H9 (cell line): ENCODE results near the gene LPP. TPM values are rescaled to one million over a fixed set of nuclear protein-coding genes. Genes with fewer than 3 reads are reported as not detected.

Source experiments
- DNase-seq: peaks from one replicate; pipeline ENCODE4 v3.0.0-alpha.2; 2017
- H2AFZ ChIP-seq: one replicate; pipeline ENCODE4 v1.6.1; 2013; ENCODE audit warnings: mild to moderate bottlenecking, low read length, control low read depth, moderate library complexity
- H2AK5ac ChIP-seq: 2 replicates; pipeline ENCODE4 v1.6.1; 2013; ENCODE audit warnings: low read length, control low read depth, mixed read lengths; ENCODE audit not compliant: insufficient read length
- H2BK120ac ChIP-seq: one replicate; pipeline ENCODE4 v1.6.1; 2013; ENCODE audit warnings: low read depth, mild to moderate bottlenecking, low read length, control low read depth, inconsistent platforms; ENCODE audit not compliant: poor library complexity, severe bottlenecking
- H2BK12ac ChIP-seq: 2 replicates; pipeline ENCODE4 v1.6.1; 2013; ENCODE audit warnings: low read length, control low read depth, mixed read lengths, low read depth; ENCODE audit not compliant: insufficient read length
- H2BK15ac ChIP-seq: 2 replicates; pipeline ENCODE4 v1.6.1; 2013; ENCODE audit warnings: low read depth, low read length, control low read depth
- H2BK20ac ChIP-seq: one replicate; pipeline ENCODE4 v1.6.1; 2013; ENCODE audit warnings: low read depth, mild to moderate bottlenecking, low read length, control low read depth, inconsistent platforms; ENCODE audit not compliant: poor library complexity, severe bottlenecking
- H2BK5ac ChIP-seq: 2 replicates; pipeline ENCODE4 v1.6.1; 2013; ENCODE audit warnings: low read length, control low read depth, mixed read lengths; ENCODE audit not compliant: insufficient read length
- H3K14ac ChIP-seq: 2 replicates; pipeline ENCODE4 v1.6.1; 2013; ENCODE audit warnings: low read length, control low read depth; ENCODE audit not compliant: insufficient read depth
- H3K18ac ChIP-seq: 2 replicates; pipeline ENCODE4 v1.6.1; 2013; ENCODE audit warnings: low read depth, mild to moderate bottlenecking, mixed read lengths, low read length, control low read depth; ENCODE audit not compliant: insufficient read length
- H3K23ac ChIP-seq: 2 replicates; pipeline ENCODE4 v1.6.1; 2013; ENCODE audit warnings: low read length, control low read depth, mixed read lengths, low read depth; ENCODE audit not compliant: insufficient read length
- H3K23me2 ChIP-seq: 2 replicates; pipeline ENCODE4 v1.6.1; 2013; ENCODE audit warnings: low read depth, mild to moderate bottlenecking, mixed read lengths, low read length, control low read depth; ENCODE audit not compliant: insufficient read length, poor library complexity, severe bottlenecking
- H3K27ac ChIP-seq: 2 replicates; pipeline ENCODE4 v1.5.1; 2013; ENCODE audit warnings: low read length, control low read depth, mixed read lengths, low read depth; ENCODE audit not compliant: insufficient read length
- H3K27me3 ChIP-seq: 2 replicates; pipeline ENCODE4 v1.6.1; 2013; ENCODE audit warnings: low read length, control low read depth, inconsistent platforms; ENCODE audit not compliant: insufficient read depth
- H3K4ac ChIP-seq: 2 replicates; pipeline ENCODE4 v1.6.1; 2013; ENCODE audit warnings: low read depth, mild to moderate bottlenecking, control low read depth, inconsistent platforms, low read length, moderate library complexity
- H3K4me1 ChIP-seq: 2 replicates; pipeline ENCODE4 v1.6.1; 2013; ENCODE audit warnings: low read length, control low read depth, inconsistent platforms; ENCODE audit not compliant: insufficient read depth
- H3K4me2 ChIP-seq: 2 replicates; pipeline ENCODE4 v1.6.1; 2013; ENCODE audit warnings: low read length, control low read depth, mixed read lengths; ENCODE audit not compliant: insufficient read length, insufficient read depth
- H3K56ac ChIP-seq: 2 replicates; pipeline ENCODE4 v1.6.1; 2013; ENCODE audit warnings: low read depth, mild to moderate bottlenecking, mixed read lengths, low read length, control low read depth; ENCODE audit not compliant: insufficient read length
- H3K79me1 ChIP-seq: 2 replicates; pipeline ENCODE4 v1.6.1; 2013; ENCODE audit warnings: low read depth, mild to moderate bottlenecking, moderate library complexity, low read length, control low read depth, inconsistent platforms; ENCODE audit not compliant: insufficient read depth, poor library complexity, severe bottlenecking
- H3K79me2 ChIP-seq: 2 replicates; pipeline ENCODE4 v1.6.1; 2013; ENCODE audit warnings: low read length, control low read depth, inconsistent platforms; ENCODE audit not compliant: insufficient read depth
- H3K9ac ChIP-seq: 2 replicates; pipeline ENCODE4 v1.6.1; 2013; ENCODE audit warnings: low read length, control low read depth, mixed read lengths; ENCODE audit not compliant: insufficient read length; ENCODE audit errors: extremely low read depth
- H3K9me3 ChIP-seq: one replicate; pipeline ENCODE4 v1.6.1; 2013; ENCODE audit warnings: low read depth, low read length, inconsistent platforms; ENCODE audit not compliant: control insufficient read depth
- H3T11ph ChIP-seq: one replicate; pipeline ENCODE4 v1.6.1; 2013; ENCODE audit warnings: mild to moderate bottlenecking, low read length, control low read depth, inconsistent platforms
- H4K20me1 ChIP-seq: one replicate; pipeline ENCODE4 v1.6.1; 2013; ENCODE audit not compliant: control insufficient read depth, insufficient read length, insufficient read depth
- H4K5ac ChIP-seq: 2 replicates; pipeline ENCODE4 v1.6.1; 2013; ENCODE audit warnings: low read depth, mild to moderate bottlenecking, mixed read lengths, low read length, control low read depth; ENCODE audit not compliant: insufficient read length
- H4K8ac ChIP-seq: replicated peaks from 2 replicates; pipeline ENCODE4 v1.6.1; 2013; ENCODE audit warnings: low read length, control low read depth, mixed read lengths, low read depth; ENCODE audit not compliant: insufficient read length
- H4K91ac ChIP-seq: 2 replicates; pipeline ENCODE4 v1.6.1; 2013; ENCODE audit warnings: low read depth, mild to moderate bottlenecking, moderate library complexity, mixed read lengths, low read length, control low read depth; ENCODE audit not compliant: insufficient read length
- H3K27ac Mint-ChIP-seq, 3 experiments: 2 replicates in 2 of 3; 3 replicates in 1 of 3; pipeline ENCODE4 v1.8.0; 2020 to 2021; ENCODE audit warnings: mixed read lengths in 3 of 3, mild to moderate bottlenecking in 1 of 3, moderate library complexity in 1 of 3
- H3K27me3 Mint-ChIP-seq: 2 replicates; pipeline ENCODE4 v1.8.0; 2021; ENCODE audit warnings: low read depth, mild to moderate bottlenecking, moderate library complexity, mixed read lengths
- H3K36me3 Mint-ChIP-seq, 3 experiments: 2 replicates in 2 of 3; 3 replicates in 1 of 3; pipeline ENCODE4 v1.8.0; 2020 to 2021; ENCODE audit warnings: low read depth in 3 of 3, mixed read lengths in 3 of 3; ENCODE audit not compliant: insufficient read depth in 1 of 3
- H3K4me1 Mint-ChIP-seq, 2 experiments: 2 replicates each; pipeline ENCODE4 v1.8.0; 2020; ENCODE audit warnings: mixed read lengths in 2 of 2
- H3K4me3 Mint-ChIP-seq, 2 experiments: 2 replicates in 1 of 2; 3 replicates in 1 of 2; pipeline ENCODE4 v1.8.0; 2020 to 2021; ENCODE audit warnings: mild to moderate bottlenecking in 2 of 2, mixed read lengths in 2 of 2, moderate library complexity in 1 of 2
- H3K9me3 Mint-ChIP-seq, 2 experiments: 2 replicates in 1 of 2; 3 replicates in 1 of 2; pipeline ENCODE4 v1.8.0; 2020; ENCODE audit warnings: mild to moderate bottlenecking in 2 of 2, mixed read lengths in 2 of 2, moderate library complexity in 1 of 2
- CTCF ChIP-seq: fragments of 200-600 bp; sonication (generic); conservative IDR thresholded peaks from 3 replicates; pipeline ENCODE4 v1.8.0; 2021; ENCODE audit warnings: antibody characterized with exemption, mild to moderate bottlenecking
- WGBS: extraction: QIAGEN DNeasy Blood & Tissue Kit; methylation state at CpG from one replicate; pipeline ENCODE4 v1.1.7; 2013; ENCODE audit warnings: missing lambda C conversion rate, low lambda C conversion rate, mixed read lengths; ENCODE audit not compliant: insufficient read length; ENCODE audit errors: extremely low coverage; 5-methylcytosine and 5-hydroxymethylcytosine counted together
- total RNA-seq: library from RNA; stranded (reverse); gene quantifications from 2 replicates; pipeline ENCODE4 v1.2.1, GENCODE V29; 2021

The LPP gene
- total RNA-seq, 1 experiment from 2014 or later, result 64.6 TPM

- Histone ChIP-seq H3K56ac (no peak overlapping the region), H3K4me1 (no peaks in the 10 kb centered on the region; the same call in 1 of the 2 replicates), H2BK15ac (no peak overlapping the region), H2BK20ac (no peak overlapping the region), H3K4ac (no peak overlapping the region), H3T11ph (no peak overlapping the region), H4K91ac (no peak overlapping the region), H2AFZ (no peak overlapping the region), H3K79me2 (no peaks in the 10 kb centered on the region), H2BK120ac (no peak overlapping the region), H3K9me3 (no peaks in the 10 kb centered on the region), H4K5ac (no peak overlapping the region), H2AK5ac (no peak overlapping the region), H3K23me2 (no peaks in the 10 kb centered on the region), H3K23ac (no peak overlapping the region), H3K79me1 (no peaks in the 10 kb centered on the region), H4K20me1 (no peaks in the 10 kb centered on the region), H2BK12ac (no peak overlapping the region), H3K9ac (no peak overlapping the region), H3K4me2 (no peak overlapping the region), H3K14ac (no peak overlapping the region), H2BK5ac (no peak overlapping the region), H3K27ac (no peak overlapping the region), H3K18ac (no peak overlapping the region), H3K27me3 (no peaks in the 10 kb centered on the region), H4K8ac (no peak overlapping the region)
- Mint-ChIP-seq H3K4me3 (no peak overlapping the region), H3K27me3 (no peaks in the 10 kb centered on the region), H3K27ac (no peak overlapping the region), H3K36me3 (peaks cover 0 to 4% (median 0%) of the 10 kb centered on the region in 3 experiments; a peak in 3 of 7 replicates), H3K9me3 (no peaks in the 10 kb centered on the region), H3K4me1 (peaks cover 17 to 20% of the 10 kb centered on the region in 2 experiments; a peak in 3 of 4 replicates)
- no CpG with 5 or more reads among the region's 1 CpG for WGBS
- DNase-seq, result no peak
- no peak for TF ChIP-seq CTCF
Measured at GRCh38 chr3:188292251-188292650, 138.3 kb downstream of the LPP start.
